Left renal cortex interstitium (tissue), 4 donors: ENCODE results near the gene AKT1S1. TPM values are rescaled to one million over a fixed set of nuclear protein-coding genes. Genes with fewer than 3 reads are reported as not detected.

Experiments
- DNase-seq, 4 donors: peaks; one replicate each; pipeline ENCODE4 v3.0.0-alpha.2; 2013; ENCODE audit warnings: low read depth in 4 of 4, low spot score in 2 of 4, missing footprints in 1 of 4
- polyA plus RNA-seq, 4 donors: library from polyadenylated mRNA; unstranded; fragments of 120-200 nt; gene quantifications; one replicate each; pipeline ENCODE4 v1.2.1, GENCODE V29; 2013; ENCODE audit not compliant: insufficient read length in 4 of 4

Gene AKT1S1
- polyA plus RNA-seq, 4 donors, result 27.4 to 49.0 (median 39.7) TPM

- DNase-seq, result no peak
Measured at GRCh38 chr19:49844138-49845095, 32.7 kb downstream of the AKT1S1 start.

GRCh38 chr19:49843265-49843664 lies 33.9 kb downstream of the AKT1S1 start:
- no peak for DNase-seq

GRCh38 chr19:49840736-49841249 lies 36.4 kb downstream of the AKT1S1 start:
- no peak for DNase-seq

- DNase-seq, result no peak
Measured at GRCh38 chr19:49840321-49840720, 36.8 kb downstream of the AKT1S1 start.

GRCh38 chr19:49839713-49840112 lies 37.4 kb downstream of the AKT1S1 start:
- no peak for DNase-seq

GRCh38 chr19:49838885-49839588 lies 38.1 kb downstream of the AKT1S1 start:
- no peak for DNase-seq

- no peak for DNase-seq
Measured at GRCh38 chr19:49837425-49837824, 39.7 kb downstream of the AKT1S1 start.

- no peak for DNase-seq
Measured at GRCh38 chr19:49837009-49837310, 40.2 kb downstream of the AKT1S1 start.

GRCh38 chr19:49836176-49837008 lies 40.8 kb downstream of the AKT1S1 start:
- no peak for DNase-seq

GRCh38 chr19:49835562-49835961 lies 41.6 kb downstream of the AKT1S1 start:
- no peak for DNase-seq

GRCh38 chr19:49833599-49833998 lies 43.6 kb downstream of the AKT1S1 start:
- no peak for DNase-seq

- DNase-seq, result no peak
Measured at GRCh38 chr19:49832556-49832955, 44.6 kb downstream of the AKT1S1 start.

GRCh38 chr19:49831592-49831991 lies 45.6 kb downstream of the AKT1S1 start:
- DNase-seq, result no peak

- DNase-seq, result no peak
Measured at GRCh38 chr19:49830766-49831165, 46.4 kb downstream of the AKT1S1 start.

- DNase-seq, result no peak
Measured at GRCh38 chr19:49829721-49830120, 47.4 kb downstream of the AKT1S1 start.

- DNase-seq, result no peak
Measured at GRCh38 chr19:49829200-49829599, 48.0 kb downstream of the AKT1S1 start.

GRCh38 chr19:49827034-49827433 lies 50.1 kb downstream of the AKT1S1 start:
- no peak for DNase-seq

GRCh38 chr19:49824662-49825061 lies 52.5 kb downstream of the AKT1S1 start:
- DNase-seq, result no peak

GRCh38 chr19:49823472-49823871 lies 53.7 kb downstream of the AKT1S1 start:
- DNase-seq, result no peak

- no peak for DNase-seq
Measured at GRCh38 chr19:49820125-49820524, 57.0 kb downstream of the AKT1S1 start.
